Hematopoietic multipotent progenitor cell (in vitro differentiated cells): Measurements from ENCODE around the gene SLC11A1. TPM values are rescaled to one million over a fixed set of nuclear protein-coding genes. Genes with fewer than 3 reads are reported as not detected.

Experiments used
- DNase-seq, 3 donors: peaks; one replicate each; pipeline ENCODE4 v3.0.0-alpha.2; 2011 to 2015; ENCODE audit warnings: low read depth in 2 of 3, low spot score in 2 of 3
- total RNA-seq: library from RNA; depleted of rRNA; stranded (reverse); fragments of >200 nt; gene quantifications from one replicate; pipeline ENCODE4 v1.2.3, GENCODE V29; 2012

SLC11A1 gene
- total RNA-seq, 1 donor = 3.8 TPM

DNA sequence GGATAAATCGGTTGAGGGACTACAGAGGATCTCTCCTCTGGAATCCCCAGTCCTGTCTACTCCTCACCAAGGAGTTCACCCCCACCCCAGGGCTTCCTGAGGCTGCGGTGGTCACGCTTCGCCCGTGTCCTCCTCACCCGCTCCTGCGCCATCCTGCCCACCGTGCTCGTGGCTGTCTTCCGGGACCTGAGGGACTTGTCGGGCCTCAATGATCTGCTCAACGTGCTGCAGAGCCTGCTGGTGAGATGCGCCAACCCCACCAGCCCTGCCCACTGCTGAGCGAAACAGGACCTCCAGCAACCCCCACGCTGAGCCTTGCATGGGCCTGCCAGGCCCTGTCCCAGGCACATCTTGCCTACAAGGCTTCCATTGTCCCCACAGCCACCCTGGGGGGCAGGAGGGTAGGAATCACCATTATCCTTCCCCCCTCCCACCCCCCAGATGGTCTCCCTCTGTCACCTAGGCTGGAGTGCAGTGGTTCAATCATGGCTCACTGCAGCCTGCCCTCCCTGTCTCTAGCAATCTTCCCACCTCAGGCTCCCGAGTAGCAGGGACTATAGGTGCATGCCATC is 10.9 kb downstream of the SLC11A1 start:
- no peak for DNase-seq

DNA sequence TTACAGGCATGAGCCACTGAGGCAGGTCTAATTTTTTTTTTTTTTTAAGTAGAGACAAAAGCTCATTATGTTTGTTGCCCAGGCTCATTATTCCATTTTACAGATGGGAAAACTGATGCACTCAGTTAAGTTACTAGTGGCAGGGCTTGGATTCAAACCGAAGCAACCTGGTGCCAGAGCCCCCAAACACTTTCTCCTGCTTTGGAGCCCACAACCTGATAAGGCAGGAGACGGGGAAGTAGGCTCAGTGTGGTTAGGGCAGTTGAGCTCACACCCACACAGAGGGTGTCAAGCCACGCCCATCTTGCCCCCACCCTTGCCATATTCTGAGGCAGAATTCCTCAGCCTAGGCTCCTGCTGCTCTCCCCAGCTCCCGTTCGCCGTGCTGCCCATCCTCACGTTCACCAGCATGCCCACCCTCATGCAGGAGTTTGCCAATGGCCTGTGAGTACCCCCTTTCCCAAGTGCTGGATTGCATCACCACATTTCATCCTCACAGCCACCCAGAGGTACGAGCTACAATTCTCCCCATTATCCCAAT is 11.7 kb downstream of the SLC11A1 start:
- peak in 1 of 3 donors; percentile 44 for DNase-seq

DNA sequence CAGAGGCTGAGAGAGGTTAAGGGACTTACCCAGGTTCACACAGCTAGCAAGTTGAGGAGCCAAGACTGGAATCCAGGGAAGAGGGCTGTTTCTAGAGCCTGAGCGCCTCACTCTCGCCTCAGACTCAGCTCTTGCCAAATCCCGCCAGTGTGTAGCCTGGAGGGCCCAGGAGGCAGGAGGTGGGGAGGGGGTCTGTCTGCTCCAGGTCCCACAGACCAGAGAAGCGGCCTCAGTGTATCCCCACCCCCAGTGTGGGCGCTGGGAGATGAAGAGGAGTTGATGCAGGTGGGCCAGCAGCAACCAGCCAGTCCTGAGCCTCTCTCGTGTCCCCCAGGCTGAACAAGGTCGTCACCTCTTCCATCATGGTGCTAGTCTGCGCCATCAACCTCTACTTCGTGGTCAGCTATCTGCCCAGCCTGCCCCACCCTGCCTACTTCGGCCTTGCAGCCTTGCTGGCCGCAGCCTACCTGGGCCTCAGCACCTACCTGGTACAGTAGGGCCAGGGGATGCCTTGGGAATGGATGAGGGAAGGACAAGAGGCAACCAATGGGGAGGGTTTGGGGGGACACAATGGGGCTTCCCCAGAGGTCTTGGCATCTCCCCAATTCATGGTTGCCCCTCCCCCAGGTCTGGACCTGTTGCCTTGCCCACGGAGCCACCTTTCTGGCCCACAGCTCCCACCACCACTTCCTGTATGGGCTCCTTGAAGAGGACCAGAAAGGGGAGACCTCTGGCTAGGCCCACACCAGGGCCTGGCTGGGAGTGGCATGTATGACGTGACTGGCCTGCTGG is 12.4 kb downstream of the SLC11A1 start:
- peak in 1 of 3 donors; percentile 72 for DNase-seq

DNA sequence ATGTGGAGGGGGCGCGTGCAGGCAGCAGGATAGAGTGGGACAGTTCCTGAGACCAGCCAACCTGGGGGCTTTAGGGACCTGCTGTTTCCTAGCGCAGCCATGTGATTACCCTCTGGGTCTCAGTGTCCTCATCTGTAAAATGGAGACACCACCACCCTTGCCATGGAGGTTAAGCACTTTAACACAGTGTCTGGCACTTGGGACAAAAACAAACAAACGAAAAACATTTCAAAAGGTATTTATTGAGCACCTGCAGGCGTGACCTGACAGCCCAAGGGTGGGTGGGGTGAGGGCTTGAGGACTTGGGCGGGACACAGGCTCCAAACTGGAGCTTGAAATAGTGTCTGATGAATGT is 13.0 kb downstream of the SLC11A1 start:
- DNase-seq = no peak

DNA sequence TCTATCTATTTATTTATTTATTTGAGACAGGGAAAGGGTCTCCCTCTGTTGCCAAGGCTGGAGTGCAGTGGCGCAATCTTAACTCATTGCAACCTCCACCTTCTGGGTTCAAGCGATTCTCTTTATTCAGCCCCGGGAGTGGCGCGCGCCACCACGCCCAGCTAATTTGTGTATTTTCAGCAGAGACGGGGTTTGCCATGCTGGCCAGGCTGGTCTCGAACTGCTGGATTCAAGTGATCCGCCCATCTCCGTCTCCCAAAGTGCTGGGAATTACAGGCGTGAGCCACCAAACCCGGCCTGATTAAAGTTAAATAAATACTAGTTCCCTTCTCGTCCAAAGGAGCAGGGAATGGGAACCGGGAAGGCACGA is 13.4 kb downstream of the SLC11A1 start:
- no peak for DNase-seq

DNA sequence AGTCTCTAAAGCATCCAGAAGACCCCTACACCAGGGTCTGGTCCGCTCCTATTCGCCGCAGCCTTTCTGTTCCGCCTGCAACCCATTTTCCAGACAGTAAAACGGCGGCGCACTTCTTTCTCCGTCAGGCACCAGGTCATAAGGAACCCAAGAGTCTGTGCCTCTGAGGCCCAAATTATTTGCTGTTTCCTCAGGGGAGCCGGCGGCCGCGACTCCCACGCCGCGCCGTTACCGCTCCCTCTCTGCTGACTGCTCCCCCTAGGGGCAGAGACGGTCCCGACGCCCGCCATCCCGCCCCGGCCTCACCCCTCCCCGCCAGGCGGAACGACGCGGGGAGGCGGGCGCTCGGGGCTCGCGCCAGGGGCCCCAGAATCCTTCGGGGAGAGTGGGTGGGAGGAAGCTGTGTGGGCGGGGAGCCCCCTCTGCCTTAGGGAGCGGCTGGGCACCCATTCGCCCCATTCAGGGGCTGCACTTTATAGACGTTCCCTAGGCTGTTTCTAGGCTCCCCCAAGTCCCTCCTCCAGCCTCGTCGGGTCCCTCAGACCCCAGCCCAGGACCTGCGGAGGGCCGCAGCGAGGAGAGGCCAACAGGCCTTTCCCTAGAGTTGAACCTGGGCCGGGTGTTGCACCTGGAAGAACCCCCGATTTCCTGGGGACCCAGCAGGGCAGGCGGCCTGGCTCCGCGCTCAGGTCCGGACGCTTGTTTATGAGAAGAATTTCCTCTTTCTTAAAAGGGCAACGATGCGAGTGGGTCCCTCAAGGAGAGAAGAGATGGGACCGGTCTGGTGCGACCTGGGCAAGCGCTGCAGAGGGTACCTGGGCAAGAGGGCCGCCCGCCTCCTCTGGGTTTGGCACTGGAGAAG is 14.0 kb downstream of the SLC11A1 start:
- DNase-seq = peak; percentile 82 to 99 (median 97)

DNA sequence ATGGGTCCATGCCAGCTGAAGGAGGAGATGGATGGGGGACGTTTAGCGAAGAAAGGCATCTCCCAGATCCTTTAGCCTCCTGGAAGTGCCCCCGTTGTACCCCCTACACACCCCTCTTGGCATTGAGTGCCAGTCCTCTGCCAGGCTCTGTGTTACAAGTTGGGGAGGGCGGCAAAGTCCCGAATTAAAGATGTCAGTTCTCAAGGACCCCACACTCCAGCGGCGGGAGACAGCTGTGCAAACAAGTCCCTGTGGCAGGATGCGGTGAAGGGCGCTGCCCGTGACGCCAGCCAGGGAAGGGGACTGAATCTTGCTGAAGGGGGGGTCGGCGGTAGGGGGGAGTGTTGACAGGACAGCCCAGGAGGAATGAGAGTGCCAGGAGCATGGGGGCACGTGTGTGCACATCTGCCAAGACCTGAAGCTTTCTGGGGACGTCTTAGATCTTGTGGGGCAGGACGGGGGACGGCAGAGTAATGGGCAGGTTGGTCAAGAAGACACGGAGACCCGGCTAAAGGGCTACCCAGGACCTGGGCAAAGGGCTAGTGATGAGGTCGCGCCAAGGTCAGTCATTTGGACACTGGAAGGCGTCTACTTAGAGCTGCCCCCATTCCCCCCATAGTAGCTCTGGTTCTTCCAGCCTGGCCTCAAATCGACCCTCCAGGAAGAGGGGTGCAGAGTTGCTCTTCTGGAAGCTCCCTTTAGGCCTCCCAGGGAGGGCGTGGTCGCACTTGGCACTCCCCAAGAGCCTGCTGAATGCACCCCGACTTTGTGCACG is 14.8 kb downstream of the SLC11A1 start:
- peak in 2 of 3 donors; percentile 84 to 95 for DNase-seq

DNA sequence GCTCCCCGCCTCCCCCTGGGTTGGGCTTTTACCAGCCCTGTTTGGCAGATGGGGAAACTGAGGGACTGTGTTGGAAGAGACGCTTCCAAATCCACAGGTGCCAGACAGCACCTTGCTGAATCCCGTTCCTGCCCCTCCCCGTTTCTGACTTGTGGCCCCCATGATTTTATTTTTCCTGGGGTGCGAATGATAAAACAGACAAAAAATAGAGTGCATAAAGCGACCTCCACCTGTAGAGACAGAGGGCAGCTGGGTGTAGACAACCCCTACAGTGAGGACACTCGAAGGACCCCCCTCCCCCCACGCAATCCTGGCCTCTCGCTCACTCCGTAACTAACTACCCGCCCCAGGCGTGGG is 15.4 kb downstream of the SLC11A1 start:
- DNase-seq = peak in 1 of 3 donors; percentile 32

DNA sequence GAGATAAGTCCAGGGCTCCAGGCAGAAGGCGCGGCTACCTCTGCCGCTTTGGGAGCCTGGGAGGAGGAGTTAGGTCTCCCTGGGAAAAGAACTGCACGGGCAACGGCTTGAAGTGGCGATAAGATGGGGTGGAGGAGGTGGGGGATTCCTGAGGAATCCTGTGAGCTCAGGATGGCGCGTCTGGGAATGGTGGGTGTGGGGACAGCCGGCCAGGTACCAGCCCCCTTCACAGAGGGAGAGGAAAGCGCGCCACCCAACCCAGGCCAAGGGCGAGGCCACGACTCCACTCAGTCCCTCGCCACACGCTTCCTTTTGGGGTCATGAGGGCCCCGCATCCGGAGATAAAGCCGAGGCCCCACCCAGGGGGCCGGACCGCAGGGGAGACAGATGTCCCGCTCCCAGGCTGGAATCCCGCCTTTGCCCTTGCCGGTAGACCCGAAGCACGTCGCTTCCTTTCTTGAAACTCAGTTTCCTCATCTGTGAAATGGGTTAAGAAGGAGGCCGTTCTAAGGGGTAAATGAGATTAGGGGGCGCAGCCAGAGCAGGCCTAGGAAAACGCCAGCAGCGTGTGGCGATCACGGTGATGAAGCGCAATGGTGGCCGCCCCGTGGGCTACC is 15.9 kb downstream of the SLC11A1 start:
- peak in 2 of 3 donors; percentile 70 to 79 for DNase-seq

DNA sequence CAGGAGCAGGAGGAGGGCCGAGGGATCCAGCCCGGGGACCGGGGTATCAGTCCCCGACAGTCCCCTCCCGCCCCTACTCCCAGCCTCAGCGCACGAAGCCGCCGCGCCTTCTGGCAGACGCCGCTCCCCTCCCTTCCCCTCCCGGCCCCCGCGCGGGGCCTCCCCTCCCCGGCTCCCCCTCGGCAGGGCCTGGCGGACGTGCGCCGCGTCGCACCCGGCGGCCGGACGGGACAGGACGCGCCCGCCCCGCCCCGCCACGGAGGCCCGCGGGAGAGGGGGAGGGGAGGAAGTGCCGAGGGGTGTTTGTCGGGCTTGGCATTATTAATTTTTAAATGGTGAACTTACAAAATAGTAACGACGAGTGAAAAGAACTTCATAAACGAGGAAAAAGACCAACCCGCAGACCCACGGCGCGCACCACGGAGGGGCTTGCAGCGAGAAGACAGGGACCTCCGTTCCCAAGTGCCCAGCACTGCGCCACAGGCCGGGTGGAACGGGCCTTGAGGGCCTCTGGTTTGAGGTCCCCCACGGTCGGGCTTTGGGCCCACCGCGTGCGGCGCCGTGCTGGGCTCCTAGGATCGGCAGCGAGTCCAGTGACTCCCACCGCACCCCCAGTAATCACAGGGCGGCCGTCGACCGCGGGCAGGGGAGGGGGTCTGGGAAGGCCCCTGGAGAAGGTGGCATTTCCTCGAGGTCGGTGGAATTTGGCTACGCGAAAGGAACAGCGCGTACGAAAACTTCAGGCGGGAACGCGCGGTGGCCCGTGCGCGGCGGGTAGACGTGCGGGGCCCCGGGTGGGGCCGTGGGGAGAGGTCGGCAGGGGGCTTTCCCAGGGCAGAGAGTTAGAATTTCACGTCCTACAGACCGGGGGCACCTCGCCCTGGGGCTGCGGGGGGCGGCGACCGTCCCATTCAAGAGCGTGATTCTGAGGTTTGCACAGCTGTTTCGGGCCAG is 16.6 kb downstream of the SLC11A1 start:
- peak in 2 of 3 donors; percentile 82 to 86 for DNase-seq

DNA sequence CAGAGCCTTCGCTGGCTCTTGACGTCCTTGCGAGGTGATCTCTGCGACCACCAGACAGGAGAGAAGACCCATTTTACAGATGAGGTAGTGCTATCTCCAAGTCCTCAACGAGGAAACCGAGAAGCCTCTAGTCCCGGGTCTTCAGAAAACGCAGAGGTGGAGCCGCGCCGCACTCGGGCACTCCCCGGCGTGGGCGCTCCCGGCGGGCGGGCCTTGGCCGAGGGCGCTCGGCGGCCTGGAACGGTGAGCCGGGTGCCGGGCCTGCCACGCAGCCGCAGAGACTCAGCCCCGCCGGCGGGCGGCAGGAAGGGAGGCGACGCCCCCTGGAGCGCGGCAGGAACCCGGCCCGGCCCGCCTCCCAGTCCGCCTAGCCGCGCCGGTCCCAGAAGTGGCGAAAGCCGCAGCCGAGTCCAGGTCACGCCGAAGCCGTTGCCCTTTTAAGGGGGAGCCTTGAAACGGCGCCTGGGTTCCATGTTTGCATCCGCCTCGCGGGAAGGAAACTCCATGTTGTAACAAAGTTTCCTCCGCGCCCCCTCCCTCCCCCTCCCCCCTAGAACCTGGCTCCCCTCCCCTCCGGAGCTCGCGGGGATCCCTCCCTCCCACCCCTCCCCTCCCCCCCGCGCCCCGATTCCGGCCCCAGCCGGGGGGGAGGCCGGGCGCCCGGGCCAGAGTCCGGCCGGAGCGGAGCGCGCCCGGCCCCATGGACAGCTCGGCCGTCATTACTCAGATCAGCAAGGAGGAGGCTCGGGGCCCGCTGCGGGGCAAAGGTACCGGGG is 17.5 kb downstream of the SLC11A1 start, which contains the start of gene CTDSP1:
TSS of gene CTDSP1 (plus strand) at position 478 of the 776 bp plus-strand sequence. CDS start at position 701, 223 bp downstream.
- peak; percentile 78 to 97 (median 96) for DNase-seq

DNA sequence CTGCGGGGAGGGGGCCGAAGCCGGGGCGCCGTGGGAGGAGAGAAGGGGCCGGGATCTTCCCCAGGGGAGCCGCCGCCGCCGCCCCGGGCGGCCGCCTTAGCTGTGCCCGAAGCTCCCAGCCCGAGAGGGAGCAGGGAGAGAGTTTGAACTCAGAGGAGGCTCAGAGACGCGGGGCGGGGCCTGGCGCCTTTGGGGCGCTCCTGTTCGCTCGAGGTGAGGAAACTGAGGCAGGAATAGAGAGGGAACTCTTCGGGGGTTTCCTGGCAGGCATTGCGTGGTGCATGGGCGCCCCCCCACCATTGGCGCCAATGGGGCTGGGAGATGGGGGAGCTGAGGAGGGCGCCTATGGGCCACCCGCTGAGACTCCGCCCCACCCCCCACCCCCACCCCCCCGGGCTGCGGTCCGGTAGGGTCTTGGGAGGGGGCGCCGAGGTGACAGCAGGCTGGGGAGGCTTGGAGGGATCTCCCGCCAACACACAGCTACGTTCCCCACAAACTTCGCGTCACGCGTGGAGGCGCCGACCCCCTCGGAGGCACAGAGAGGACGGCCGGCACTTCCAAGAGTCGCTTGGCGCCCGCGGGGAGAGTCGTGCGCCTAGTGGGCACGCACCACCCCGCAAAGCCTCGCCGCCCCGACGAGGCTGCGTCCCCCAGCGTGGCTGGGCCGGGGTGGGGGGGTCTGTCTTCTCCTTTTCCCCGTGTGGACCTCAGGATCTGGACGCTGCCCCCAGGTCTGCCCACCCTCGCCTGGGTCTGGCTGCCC is 18.3 kb downstream of the SLC11A1 start:
- peak in 1 of 3 donors; percentile 35 for DNase-seq

DNA sequence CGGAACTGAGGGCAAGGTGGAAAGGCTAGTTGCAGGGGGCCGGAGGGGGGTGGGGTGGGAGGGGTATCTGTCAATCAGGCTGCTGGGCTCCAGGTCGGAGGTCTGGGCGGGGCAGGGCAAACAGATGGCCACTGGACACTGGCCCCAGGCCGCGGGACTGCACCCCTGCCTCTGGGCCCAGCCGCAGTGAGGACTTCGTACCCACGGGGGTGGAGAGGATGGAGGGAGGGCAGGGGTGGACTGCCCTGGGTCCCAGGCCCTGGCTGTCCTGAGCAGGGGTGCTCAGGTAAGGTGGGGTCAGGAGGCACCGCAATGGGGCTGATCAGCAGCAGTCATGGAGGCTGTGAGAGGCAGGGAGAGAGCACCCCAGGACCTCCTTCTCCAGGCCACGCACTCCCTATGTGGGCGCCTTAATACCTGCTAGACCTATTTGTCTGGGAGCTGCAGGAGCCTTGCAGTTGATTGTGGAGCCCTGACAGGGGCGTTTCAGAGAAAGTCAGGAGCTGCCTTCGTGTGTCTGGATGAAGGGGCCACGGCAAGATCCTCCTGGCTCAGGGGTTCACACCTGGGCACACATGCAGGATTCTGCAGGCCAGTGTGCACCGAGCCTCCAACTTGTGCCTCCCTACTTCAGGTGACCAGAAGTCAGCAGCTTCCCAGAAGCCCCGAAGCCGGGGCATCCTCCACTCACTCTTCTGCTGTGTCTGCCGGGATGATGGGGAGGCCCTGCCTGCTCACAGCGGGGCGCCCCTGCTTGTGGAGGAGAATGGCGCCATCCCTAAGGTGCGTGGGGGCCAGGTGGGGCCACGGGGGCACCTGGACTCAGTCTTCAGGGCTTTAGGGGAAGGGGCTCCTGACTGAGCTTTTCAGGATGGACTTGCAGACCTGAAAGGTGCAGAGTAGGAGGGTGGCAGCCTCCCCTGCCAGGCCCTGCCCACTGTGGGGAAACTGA is 19.1 kb downstream of the SLC11A1 start:
- no peak for DNase-seq

DNA sequence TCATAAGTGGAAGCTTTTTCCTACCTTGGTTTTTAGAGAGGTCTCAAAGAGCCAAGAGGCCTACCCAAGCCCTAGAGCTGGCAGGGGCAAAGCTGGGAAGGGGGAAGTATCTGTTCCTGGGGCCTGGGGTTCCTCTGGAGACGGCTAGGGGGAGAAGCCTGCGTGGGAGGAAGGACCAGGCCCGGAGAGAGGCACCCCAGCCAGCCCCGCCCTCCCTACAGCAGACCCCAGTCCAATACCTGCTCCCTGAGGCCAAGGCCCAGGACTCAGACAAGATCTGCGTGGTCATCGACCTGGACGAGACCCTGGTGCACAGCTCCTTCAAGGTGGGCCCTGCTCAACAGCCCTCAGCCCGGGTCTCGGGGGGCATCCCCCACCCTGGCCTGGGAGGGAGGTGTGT is 19.8 kb downstream of the SLC11A1 start:
- DNase-seq = no peak

DNA sequence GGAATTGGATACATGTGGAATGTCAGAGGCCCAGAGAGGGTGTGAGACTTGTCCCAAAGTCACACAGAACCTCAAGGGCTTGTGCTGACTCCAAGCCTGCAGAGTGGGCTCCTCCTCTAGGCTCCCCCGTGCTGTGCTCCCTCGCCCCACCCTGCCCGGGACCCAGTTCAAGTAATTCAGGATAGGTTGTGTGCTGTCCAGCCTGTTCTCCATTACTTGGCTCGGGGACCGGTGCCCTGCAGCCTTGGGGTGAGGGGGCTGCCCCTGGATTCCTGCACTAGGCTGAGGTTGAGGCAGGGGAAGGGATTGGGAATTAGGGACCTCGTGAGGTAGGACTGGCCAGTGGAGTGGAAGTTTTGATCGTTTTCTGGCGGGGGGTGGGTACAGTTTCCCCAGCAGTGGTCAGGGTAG is 20.4 kb downstream of the SLC11A1 start:
- no peak for DNase-seq

DNA sequence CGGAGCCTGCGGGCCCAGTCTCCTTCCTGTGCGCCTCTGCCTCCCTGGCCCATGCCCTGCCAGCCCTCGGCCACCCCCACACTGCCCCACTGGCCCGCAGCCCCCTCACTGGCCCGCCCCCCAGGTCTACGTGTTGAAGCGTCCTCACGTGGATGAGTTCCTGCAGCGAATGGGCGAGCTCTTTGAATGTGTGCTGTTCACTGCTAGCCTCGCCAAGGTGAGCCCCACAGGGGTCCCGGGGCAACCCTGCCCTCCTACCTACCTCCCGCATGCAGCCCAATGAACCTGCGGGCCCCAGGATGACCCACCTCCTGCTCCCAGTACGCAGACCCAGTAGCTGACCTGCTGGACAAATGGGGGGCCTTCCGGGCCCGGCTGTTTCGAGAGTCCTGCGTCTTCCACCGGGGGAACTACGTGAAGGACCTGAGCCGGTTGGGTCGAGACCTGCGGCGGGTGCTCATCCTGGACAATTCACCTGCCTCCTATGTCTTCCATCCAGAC is 20.9 kb downstream of the SLC11A1 start:
- no peak for DNase-seq
